Myocyte (in vitro differentiated cells): ENCODE results near the gene TEPSIN. TPM values are rescaled to one million over a fixed set of nuclear protein-coding genes. Genes with fewer than 3 reads are reported as not detected.
A peak's percentile ranks its signal among the peaks of the same experiment; 100 is the strongest.

Source experiments
- DNase-seq: peaks from one replicate; pipeline ENCODE4 v3.0.0-alpha.2; 2012; ENCODE audit warnings: low read depth
- total RNA-seq: library from RNA; depleted of rRNA; stranded (reverse); fragments of >200 nt; gene quantifications from 2 replicates; pipeline ENCODE4 v1.2.3, GENCODE V29; 2014

The TEPSIN gene
- total RNA-seq, 1 donor from 2014 or later: 23.8 TPM

DNA sequence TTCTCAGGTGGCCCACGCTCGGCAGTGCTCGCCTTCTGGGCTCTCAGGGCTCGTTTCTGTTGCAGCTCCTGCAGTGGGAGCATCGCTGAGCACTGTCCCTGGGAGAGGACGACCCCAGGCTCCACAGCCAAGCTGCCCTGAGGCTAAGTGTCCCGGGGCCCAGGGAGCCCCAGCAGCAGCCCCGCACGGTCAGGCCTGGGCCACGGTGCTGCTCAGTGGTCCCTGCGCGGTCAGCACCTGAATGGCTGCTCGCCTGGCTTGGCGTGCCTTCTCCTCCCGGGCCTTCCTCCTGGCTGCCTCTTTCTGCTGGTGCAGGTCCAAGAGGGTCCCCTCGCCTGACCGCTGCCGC lies 39.4 kb downstream of the TEPSIN start:
- no peak for DNase-seq

GRCh38 chr17:81198826-81199481 lies 39.9 kb downstream of the TEPSIN start:
- no peak for DNase-seq

DNA sequence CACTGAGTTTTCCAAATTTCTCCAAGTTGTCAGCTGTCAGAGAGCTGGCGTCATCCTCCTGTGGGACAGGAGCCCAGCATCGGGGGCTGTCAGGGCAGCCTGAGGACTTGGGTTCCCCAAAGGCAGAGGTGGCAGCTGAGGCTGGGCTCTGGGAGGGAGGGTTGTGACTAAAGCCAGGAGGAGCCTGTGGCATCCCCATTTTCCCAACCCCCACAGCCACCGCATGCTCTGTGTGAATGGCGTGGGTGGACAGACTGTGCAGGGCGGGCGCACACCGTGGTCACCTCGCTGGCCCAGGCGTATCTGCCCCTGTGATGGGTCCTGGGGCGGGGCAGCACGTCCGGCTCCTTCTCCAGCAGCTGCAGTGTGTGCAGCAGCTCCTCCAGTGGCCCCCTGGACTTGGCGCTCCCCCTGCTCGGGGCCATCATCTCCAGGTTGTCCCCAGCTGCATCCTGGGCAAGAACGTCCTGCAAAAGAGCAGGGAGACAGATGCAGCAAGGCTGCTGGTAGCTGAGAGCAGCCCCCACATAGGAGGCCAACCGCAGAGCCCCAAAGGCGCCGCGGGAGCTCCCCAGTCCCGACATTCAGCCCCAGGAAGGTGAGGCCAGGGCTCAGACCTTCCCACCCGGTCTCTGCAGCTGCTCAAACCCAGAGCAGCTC lies 40.9 kb downstream of the TEPSIN start:
- DNase-seq: no peak

DNA sequence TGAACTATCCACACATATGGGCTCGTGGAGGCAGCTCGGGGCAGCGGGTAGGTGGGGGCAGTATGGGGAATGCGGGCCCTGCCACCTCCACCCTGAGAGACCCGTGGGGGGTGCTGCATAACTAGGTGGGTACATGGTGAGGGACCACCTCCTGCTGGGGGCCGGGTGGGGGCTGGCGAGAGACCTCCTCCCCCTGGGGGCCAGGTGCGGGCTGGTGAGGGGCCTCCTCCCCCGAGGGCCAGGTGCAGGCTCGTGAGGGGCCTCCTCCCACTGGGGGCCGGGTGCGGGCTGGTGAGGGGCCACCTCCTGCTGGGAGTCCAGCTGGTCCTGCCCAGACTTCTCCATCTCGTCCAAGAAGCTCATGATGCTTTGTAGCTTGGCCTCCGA lies 41.5 kb downstream of the TEPSIN start:
- DNase-seq: no peak

DNA sequence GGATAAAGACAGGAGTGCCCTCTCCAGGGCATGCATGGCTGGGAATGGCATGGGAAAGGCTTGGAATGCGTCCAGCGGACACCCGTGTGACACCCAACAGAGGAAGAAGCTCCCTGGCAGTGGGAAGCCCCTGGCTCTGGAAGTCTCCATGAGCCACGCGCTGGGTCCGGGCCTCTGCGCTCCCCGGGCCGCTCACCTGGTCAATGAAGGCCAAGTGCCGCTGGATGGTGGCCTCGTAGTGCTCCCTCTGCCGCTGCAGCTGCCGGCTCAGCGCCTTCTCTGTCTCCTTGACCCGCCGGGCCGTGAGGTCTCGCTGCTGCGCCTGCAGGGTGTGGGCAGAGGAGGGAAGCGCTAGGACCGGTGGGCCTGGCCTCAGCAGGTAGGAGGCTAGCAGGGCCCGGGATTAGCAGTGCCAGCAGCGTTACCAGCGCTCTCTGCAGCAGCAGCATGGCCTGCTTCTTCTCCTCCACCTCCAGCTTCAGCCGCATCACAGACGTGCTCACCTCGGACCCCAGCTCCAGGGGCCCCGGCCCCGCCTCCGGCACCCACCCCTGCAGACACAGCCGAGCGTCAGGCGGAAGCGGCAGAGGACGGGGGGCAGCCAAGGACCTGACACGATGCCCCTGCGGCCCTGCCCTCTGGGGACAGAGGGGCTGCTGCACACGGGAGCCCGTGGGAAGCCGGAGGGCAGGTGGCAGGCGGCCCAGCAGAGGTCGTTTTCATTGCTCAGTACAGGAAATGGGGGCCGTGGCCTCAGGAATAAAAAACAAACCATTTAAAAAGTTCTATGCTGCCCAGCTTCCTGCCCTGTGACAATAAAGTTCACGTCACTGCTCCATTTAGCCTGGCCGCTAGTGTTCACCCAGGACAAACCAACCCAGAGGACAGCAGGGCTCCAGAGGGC lies 42.1 kb downstream of the TEPSIN start:
- no peak for DNase-seq

DNA sequence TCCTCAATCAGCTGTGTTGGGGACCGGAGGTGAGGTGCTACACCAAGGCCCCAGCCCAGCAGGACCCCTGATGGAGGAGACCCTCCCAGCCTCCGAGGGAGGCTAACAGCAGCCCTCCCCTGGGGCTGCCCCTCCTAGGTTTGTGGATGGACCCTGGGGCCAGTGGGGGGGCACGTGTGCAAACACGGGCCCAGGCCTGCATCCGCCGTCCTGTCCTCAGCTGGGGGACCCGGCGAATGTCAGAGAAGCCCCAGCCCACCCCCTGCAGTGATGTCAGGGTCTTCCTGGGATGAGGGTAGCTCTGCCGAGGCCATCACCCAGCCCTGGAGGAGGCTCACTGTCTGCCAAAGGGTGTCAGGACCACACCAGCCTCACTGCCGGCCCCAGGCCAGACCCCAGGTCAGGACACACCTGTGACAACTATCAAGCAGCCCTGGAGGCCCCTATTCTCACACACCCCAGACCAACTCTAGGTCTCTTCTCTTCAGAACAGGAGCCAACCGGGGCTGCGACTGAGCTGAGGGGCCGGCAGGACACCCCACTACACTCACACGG lies 42.8 kb downstream of the TEPSIN start:
- no peak for DNase-seq

DNA sequence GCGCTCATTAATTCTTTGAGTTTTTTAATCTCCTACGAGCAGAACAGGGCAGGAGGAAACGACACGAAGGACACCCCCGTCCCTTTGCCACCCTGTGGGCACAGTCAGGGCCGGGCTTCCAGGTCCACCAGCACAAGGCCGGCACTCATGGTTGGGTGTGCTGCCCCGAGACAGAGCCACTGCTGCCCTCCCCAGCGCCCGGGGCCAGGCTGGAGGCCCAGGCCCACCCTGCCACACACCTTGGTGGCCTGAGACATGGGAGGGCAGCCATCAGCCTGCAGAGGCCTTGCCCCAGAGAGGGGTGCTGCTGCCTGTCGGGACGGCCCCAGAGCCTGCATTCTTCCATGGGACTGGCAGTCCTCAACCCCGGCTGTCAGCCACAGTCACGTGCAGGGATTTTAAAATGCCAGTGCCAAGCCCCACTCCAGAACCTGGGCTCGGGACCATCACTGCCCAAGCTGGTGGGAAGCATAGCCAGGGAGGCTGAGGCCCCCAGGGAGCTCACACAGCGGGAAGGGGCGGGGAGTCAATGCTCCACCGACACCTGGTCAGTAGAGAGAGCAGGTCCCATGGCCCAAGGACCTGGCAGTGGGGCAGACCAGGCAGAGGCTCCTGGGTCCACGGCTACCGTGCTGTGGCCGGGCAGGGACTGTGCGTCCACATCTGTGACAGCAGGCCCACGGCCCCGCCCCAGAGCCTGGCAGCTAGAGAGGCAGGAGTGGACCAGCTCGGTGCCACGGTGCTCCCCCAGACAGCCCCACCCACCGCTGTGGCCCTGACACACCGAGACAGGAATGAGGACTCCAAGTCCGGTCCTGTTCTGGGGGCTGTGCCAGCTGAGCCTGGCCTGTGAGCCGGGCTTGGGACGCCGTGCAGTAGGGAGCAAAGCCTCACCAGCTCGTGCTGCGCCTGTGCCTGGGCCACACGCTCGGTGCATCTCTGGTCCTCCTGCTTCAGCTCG lies 43.6 kb downstream of the TEPSIN start:
- DNase-seq: no peak

DNA sequence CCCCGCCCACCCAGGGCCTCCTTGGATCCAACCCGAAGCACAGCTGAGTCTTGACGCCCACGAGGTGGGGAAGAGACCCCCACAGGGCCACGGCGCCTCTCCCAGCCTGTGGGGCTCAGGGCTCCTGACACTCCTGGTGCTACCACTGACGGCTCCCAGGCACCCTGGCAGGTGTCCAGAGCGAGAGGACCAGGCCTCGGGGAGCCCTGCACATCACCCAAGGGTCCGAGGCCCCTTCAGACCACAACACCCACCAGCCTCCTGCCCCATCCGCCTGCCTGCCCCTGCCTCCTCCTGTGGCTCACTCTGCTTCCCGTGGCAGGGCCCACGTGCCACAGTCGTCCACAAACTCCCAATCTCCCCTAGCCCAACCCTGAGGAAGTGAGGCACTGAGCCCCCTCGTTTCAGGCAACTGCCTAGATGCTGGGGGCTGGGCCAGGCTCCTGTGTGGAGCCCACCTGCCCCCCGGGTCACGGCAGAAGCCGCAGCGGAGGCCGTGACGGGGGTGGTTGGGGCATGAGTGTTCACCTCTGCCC lies 44.6 kb downstream of the TEPSIN start:
- no peak for DNase-seq

- no peak for DNase-seq
Measured at GRCh38 chr17:81193470-81194224, 45.2 kb downstream of the TEPSIN start.

GRCh38 chr17:81193051-81193410 lies 45.8 kb downstream of the TEPSIN start:
- DNase-seq: no peak

DNA sequence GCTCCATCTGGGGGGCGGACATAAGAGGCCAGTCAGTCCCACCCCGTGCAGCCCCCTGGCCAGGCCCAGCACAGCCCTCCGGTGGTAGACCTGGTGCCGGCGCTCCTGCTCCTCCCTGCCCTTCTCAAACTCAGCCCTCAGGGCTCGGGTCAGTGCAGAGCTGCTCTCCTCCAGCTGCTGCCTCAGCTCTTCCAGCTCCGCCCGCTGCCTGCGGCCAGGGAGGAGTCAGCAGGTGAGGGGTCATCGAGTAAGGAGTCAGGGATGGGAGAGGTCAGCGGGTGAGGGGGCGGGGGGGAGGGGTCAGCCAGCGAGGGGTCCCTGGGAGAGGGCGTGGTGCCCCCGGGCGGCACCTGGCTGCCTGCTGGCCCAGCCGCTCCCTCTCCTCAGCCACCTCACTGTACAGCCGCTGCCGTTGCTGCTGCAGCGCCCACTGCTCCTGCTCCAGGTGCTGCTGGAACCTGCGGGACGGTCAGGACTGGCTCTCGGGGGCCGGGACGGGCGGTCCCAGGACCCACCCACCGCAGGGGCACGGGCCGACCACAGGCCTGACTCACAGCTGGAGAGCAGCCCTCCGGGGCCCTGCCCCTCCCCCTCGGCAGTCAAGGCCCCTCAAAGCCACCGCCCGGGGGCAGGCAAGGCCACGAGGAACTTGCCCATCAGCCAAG lies 46.3 kb downstream of the TEPSIN start:
- DNase-seq: no peak

GRCh38 chr17:81191646-81192045 lies 47.2 kb downstream of the TEPSIN start:
- DNase-seq: no peak

GRCh38 chr17:81191116-81191515 lies 47.7 kb downstream of the TEPSIN start:
- no peak for DNase-seq

GRCh38 chr17:81190591-81190990 lies 48.3 kb downstream of the TEPSIN start:
- no peak for DNase-seq

- DNase-seq: peak; percentile 44
Measured at GRCh38 chr17:81189670-81190530, 49.0 kb downstream of the TEPSIN start.

- DNase-seq: no peak
Measured at GRCh38 chr17:81189016-81189415, 49.8 kb downstream of the TEPSIN start.

- no peak for DNase-seq
Measured at GRCh38 chr17:81188491-81188840, 50.4 kb downstream of the TEPSIN start.
